GM03348 (cell line): Measurements from ENCODE around the gene ERICH6B.
"Not testable (repeated sequence)": the region's sequence is repeated elsewhere in the genome, so short reads cannot be mapped to it uniquely, and the experiment has no call there.

Source experiments
- DNase-seq: peaks from one replicate; pipeline ENCODE4 v3.0.0; 2012; ENCODE audit warnings: low spot score

ERICH6B gene

GRCh38 chr13:45615501-45616101 lies at the start of gene ERICH6B:
TSS of gene ERICH6B (minus strand) at chr13:45615739. CDS start at chr13:45597005, 18,734 bp downstream.
- no peak for DNase-seq

GRCh38 chr13:45662903-45663302 lies 47.4 kb upstream of the ERICH6B start:
- not testable (repeated sequence) for DNase-seq

- no peak for DNase-seq
These were observed 46.6 kb upstream of the ERICH6B start for GRCh38 chr13:45662162-45662561.

GRCh38 chr13:45660458-45660857 lies 44.9 kb upstream of the ERICH6B start:
- DNase-seq = not testable (repeated sequence)

GRCh38 chr13:45659536-45659935 lies 44.0 kb upstream of the ERICH6B start:
- DNase-seq = no peak

GRCh38 chr13:45658586-45659235 lies 43.2 kb upstream of the ERICH6B start:
- peak; percentile 86 for DNase-seq

GRCh38 chr13:45654633-45655349 lies 39.3 kb upstream of the ERICH6B start:
- DNase-seq = no peak

- not testable (repeated sequence) for DNase-seq
These were observed 29.7 kb upstream of the ERICH6B start for GRCh38 chr13:45645263-45645662.

- DNase-seq = not testable (repeated sequence)
These were observed 26.6 kb upstream of the ERICH6B start for GRCh38 chr13:45642159-45642558.

- not testable (repeated sequence) for DNase-seq
These were observed 19.8 kb upstream of the ERICH6B start for GRCh38 chr13:45635291-45635690.

GRCh38 chr13:45630791-45631190 lies 15.3 kb upstream of the ERICH6B start:
- no peak for DNase-seq

- DNase-seq = no peak
These were observed 14.4 kb upstream of the ERICH6B start for GRCh38 chr13:45629940-45630339.

GRCh38 chr13:45628094-45628493 lies 12.6 kb upstream of the ERICH6B start:
- DNase-seq = no peak

GRCh38 chr13:45627656-45628055 lies 12.1 kb upstream of the ERICH6B start:
- no peak for DNase-seq

- DNase-seq = no peak
These were observed 11.3 kb upstream of the ERICH6B start for GRCh38 chr13:45626731-45627374.

- peak; percentile 61 for DNase-seq
These were observed 8.1 kb upstream of the ERICH6B start for GRCh38 chr13:45623516-45624090.

GRCh38 chr13:45621950-45622349 lies 6.4 kb upstream of the ERICH6B start:
- no peak for DNase-seq

- no peak for DNase-seq
These were observed 7.6 kb downstream of the ERICH6B start for GRCh38 chr13:45607931-45608330.

- no peak for DNase-seq
These were observed 10.6 kb downstream of the ERICH6B start for GRCh38 chr13:45604892-45605291.

GRCh38 chr13:45603338-45603737 lies 12.2 kb downstream of the ERICH6B start:
- DNase-seq = no peak

- no peak for DNase-seq
These were observed 13.1 kb downstream of the ERICH6B start for GRCh38 chr13:45602183-45603170.
